Endodermal cell (in vitro differentiated cells): ENCODE data around the gene OTOP2. TPM values are rescaled to one million over a fixed set of nuclear protein-coding genes. Genes with fewer than 3 reads are reported as not detected.

Experiments
- DNase-seq: peaks from one replicate; pipeline ENCODE4 v3.0.0-alpha.2; 2017
- H3K27ac ChIP-seq: 2 replicates; pipeline ENCODE4 v1.5.1; 2013; ENCODE audit warnings: mild to moderate bottlenecking, low read depth, low read length, moderate library complexity
- H3K27me3 ChIP-seq: 2 replicates; pipeline ENCODE4 v1.6.1; 2013; ENCODE audit warnings: mild to moderate bottlenecking, low read length, moderate library complexity; ENCODE audit not compliant: insufficient read depth, control insufficient read depth, poor library complexity, severe bottlenecking
- H3K36me3 ChIP-seq: 2 replicates; pipeline ENCODE4 v1.7.0; 2013; ENCODE audit warnings: mild to moderate bottlenecking, low read length, moderate library complexity; ENCODE audit not compliant: control insufficient read depth, insufficient read depth
- H3K4me1 ChIP-seq: one replicate; pipeline ENCODE4 v1.7.0; 2013; ENCODE audit warnings: low read length; ENCODE audit not compliant: control insufficient read depth, insufficient read depth
- H3K4me3 ChIP-seq: 2 replicates; pipeline ENCODE4 v1.5.1; 2013; ENCODE audit warnings: mild to moderate bottlenecking, low read length, moderate library complexity
- H3K9ac ChIP-seq: 2 replicates; pipeline ENCODE4 v1.6.1; 2013; ENCODE audit warnings: mild to moderate bottlenecking, low read length, moderate library complexity; ENCODE audit not compliant: poor library complexity, severe bottlenecking; ENCODE audit errors: extremely low read depth
- H3K9me3 ChIP-seq: 2 replicates; pipeline ENCODE4 v1.6.1; 2013; ENCODE audit warnings: mild to moderate bottlenecking, low read length, moderate library complexity; ENCODE audit not compliant: control insufficient read depth
- H3K27ac Mint-ChIP-seq: 2 replicates; pipeline ENCODE4 v1.8.0; 2020; ENCODE audit warnings: mixed read lengths
- H3K27me3 Mint-ChIP-seq: 2 replicates; pipeline ENCODE4 v1.8.0; 2021; ENCODE audit warnings: mild to moderate bottlenecking, mixed read lengths; ENCODE audit not compliant: insufficient read depth
- H3K36me3 Mint-ChIP-seq: 2 replicates; pipeline ENCODE4 v1.8.0; 2020; ENCODE audit warnings: low read depth, mixed read lengths
- H3K4me1 Mint-ChIP-seq: 2 replicates; pipeline ENCODE4 v1.8.0; 2020; ENCODE audit warnings: mixed read lengths
- H3K4me3 Mint-ChIP-seq: 2 replicates; pipeline ENCODE4 v1.8.0; 2020; ENCODE audit warnings: mild to moderate bottlenecking, moderate library complexity, mixed read lengths
- H3K9me3 Mint-ChIP-seq: 2 replicates; pipeline ENCODE4 v1.8.0; 2020; ENCODE audit warnings: mild to moderate bottlenecking, mixed read lengths
- CTCF ChIP-seq: fragments of 200-600 bp; sonication (generic); conservative IDR thresholded peaks from 2 replicates; pipeline ENCODE4 v1.5.0; 2021; ENCODE audit warnings: antibody characterized with exemption, mild to moderate bottlenecking
- WGBS, 2 experiments: methylation state at CpG; one replicate each; pipeline versions ENCODE4 v1.1.5 to v1.1.7; 2013; ENCODE audit warnings: missing lambda C conversion rate in 2 of 2, mixed read lengths in 1 of 2; ENCODE audit not compliant: insufficient coverage in 1 of 2, insufficient read length in 1 of 2; 5-methylcytosine and 5-hydroxymethylcytosine counted together
- total RNA-seq, 2 donors: library from RNA; stranded (reverse); fragmentation: NEBNext Ultra II Directional in 1 of 2; extraction: Animal tissue kit (Norgen Biotek cat#: 25700) in 1 of 2; gene quantifications; 2 replicates in 1 of 2; 3 replicates in 1 of 2; pipeline ENCODE4 v1.2.1, GENCODE V29; 2021

OTOP2 gene
- total RNA-seq, 2 donors from 2014 or later, result not detected

- TF ChIP-seq CTCF, result no peak
- no peaks in the 10 kb centered on the region for H3K9me3 ChIP-seq
- peak overlapping the region; percentile 11 for H3K4me3 ChIP-seq
- H3K27ac ChIP-seq, result no peak overlapping the region
- no peaks in the 10 kb centered on the region for H3K4me1 ChIP-seq
- H3K27ac Mint-ChIP-seq, result no peak overlapping the region
- H3K9ac ChIP-seq, result no peak overlapping the region
- H3K36me3 Mint-ChIP-seq, result no peaks in the 10 kb centered on the region
- H3K9me3 Mint-ChIP-seq, result no peaks in the 10 kb centered on the region
- WGBS, 2 experiments, result 17 to 19% methylated on average over 15 to 17 of the region's 17 CpGs
- no peak for DNase-seq
- H3K27me3 ChIP-seq, result peaks cover 57% of the 10 kb centered on the region
- no peaks in the 10 kb centered on the region for H3K4me1 Mint-ChIP-seq
- no peaks in the 10 kb centered on the region for H3K36me3 ChIP-seq
- peaks cover 62% of the 10 kb centered on the region for H3K27me3 Mint-ChIP-seq
- peak overlapping the region; percentile 51 for H3K4me3 Mint-ChIP-seq
Measured at GRCh38 chr17:74972973-74973328, 48.9 kb downstream of the OTOP2 start.

DNA sequence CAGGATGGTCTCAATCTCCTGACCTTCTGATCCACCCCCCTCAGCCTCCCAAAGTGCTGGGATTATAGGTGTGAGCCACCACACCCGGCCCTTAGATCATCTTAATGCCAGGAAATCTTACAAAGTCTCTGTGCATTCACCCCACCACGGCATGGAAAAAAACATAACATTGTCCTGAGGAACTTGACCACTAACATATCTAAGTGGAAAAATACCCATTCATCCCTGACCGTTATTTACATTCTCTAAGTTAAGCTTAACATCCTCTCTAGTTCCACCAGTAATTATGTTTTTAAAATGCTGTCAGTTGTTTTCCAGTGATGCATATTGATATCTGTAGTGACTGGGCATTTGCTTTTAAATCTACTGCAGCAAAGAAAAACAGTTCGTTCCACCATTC lies 51.9 kb downstream of the OTOP2 start:
- Histone ChIP-seq H3K36me3 (no peaks in the 10 kb centered on the region), H3K27me3 (peaks cover 60% of the 10 kb centered on the region), H3K4me3 (no peak overlapping the region), H3K9me3 (no peaks in the 10 kb centered on the region), H3K27ac (no peak overlapping the region), H3K4me1 (no peaks in the 10 kb centered on the region), H3K9ac (no peak overlapping the region)
- Mint-ChIP-seq H3K27ac (no peak overlapping the region), H3K4me1 (no peaks in the 10 kb centered on the region), H3K4me3 (no peak overlapping the region), H3K36me3 (no peaks in the 10 kb centered on the region), H3K27me3 (peaks cover 66% of the 10 kb centered on the region), H3K9me3 (no peaks in the 10 kb centered on the region)
- WGBS, 2 experiments, result 89 to 90% methylated on average over 1 to 4 of the region's 4 CpGs
- no peak for TF ChIP-seq CTCF
- DNase-seq, result no peak

- H3K27ac ChIP-seq, result no peak overlapping the region
- H3K4me3 Mint-ChIP-seq, result no peak overlapping the region
- H3K9me3 Mint-ChIP-seq, result no peaks in the 10 kb centered on the region
- no peaks in the 10 kb centered on the region for H3K36me3 ChIP-seq
- TF ChIP-seq CTCF, result no peak
- no peak for DNase-seq
- H3K27me3 Mint-ChIP-seq, result peaks cover 54% of the 10 kb centered on the region
- H3K27ac Mint-ChIP-seq, result no peak overlapping the region
- peaks cover 4% of the 10 kb centered on the region for H3K4me1 Mint-ChIP-seq
- H3K36me3 Mint-ChIP-seq, result no peaks in the 10 kb centered on the region
- WGBS, 2 experiments, result 88 to 90% methylated on average over 1 to 2 of the region's 3 CpGs
- peaks cover 4% of the 10 kb centered on the region for H3K4me1 ChIP-seq
- H3K27me3 ChIP-seq, result peaks cover 47% of the 10 kb centered on the region
- no peaks in the 10 kb centered on the region for H3K9me3 ChIP-seq
- H3K9ac ChIP-seq, result no peak overlapping the region
- H3K4me3 ChIP-seq, result no peak overlapping the region
Measured at GRCh38 chr17:74977802-74978201, 53.7 kb downstream of the OTOP2 start.
